ENCODE data around the gene MVK.

The MVK gene

DNA sequence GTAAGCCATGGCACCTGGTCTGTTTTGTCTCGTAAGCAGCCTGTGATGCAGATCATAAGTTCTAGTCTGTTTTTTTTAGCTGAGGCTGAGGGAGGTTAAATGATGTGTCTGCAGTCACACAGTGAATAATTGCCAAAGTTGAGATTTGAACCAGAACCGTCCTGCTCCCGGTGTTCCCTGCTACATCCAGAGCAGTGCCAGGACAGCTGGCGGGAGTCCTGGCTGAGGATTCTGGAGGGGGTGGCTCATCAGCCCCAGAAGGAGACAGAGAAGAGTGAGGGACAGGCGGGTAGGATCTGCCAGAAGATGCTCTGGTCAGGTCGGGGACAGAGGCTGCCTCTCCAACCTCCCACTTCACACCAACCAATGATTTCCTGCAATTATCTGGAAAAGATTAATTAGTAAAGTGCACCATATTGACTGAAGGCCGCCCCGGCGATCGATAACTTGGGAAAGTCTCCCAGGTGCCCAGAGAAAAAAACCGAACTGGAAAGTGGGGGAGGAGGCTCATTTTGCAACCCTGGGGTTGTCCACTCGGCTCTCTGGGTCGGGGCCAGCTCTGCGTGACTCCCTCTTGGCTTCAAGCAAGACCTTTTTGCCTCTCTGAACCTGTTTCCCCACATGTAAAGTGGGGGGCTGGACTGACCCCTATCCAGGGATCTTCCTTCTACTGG, 42.1 kb downstream of the MVK start:
- no peak for DNase-seq (ENCODE audit: extremely low spot score)
- TF ChIP-seq, protein P1, sequence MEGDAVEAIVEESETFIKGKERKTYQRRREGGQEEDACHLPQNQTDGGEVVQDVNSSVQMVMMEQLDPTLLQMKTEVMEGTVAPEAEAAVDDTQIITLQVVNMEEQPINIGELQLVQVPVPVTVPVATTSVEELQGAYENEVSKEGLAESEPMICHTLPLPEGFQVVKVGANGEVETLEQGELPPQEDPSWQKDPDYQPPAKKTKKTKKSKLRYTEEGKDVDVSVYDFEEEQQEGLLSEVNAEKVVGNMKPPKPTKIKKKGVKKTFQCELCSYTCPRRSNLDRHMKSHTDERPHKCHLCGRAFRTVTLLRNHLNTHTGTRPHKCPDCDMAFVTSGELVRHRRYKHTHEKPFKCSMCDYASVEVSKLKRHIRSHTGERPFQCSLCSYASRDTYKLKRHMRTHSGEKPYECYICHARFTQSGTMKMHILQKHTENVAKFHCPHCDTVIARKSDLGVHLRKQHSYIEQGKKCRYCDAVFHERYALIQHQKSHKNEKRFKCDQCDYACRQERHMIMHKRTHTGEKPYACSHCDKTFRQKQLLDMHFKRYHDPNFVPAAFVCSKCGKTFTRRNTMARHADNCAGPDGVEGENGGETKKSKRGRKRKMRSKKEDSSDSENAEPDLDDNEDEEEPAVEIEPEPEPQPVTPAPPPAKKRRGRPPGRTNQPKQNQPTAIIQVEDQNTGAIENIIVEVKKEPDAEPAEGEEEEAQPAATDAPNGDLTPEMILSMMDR (IDR thresholded peaks at IDR 0.05; ENCODE audit: control extremely low read depth, extremely low read depth, low read depth, missing control alignments), result no peak
- ChIA-PET CTCF (interaction anchor here (1.8 kb wide), 1 partner anchor 11 kb away, joined by 7 read pairs; no protein-coding TSS in a partner anchor), POLR2A (no interaction called here)

DNA sequence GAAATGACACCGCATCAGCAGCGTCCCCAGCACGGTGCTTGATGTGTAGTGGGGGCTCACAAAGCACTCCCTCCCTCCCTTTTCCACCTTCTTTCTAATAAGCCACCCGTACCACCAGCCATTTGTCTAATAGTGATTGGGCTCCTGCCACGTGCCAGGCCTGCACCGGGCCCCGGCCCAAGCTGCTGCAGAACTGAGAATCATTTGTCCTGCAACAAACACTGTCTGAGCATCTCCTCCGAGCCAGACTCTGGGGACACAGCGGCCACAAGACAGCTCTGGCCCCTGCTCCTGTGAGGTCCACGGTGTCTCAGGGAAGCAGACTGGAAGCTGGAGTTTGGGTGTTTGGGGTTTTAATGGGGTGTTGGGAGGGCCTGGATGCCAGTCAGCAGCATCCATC, 43.9 kb downstream of the MVK start:
- TF ChIP-seq, protein P1 (IDR thresholded peaks at IDR 0.05; ENCODE audit: control extremely low read depth, extremely low read depth, low read depth, missing control alignments), result no peak
- CTCF ChIA-PET, result interaction anchor here (1.6 kb wide), 1 partner anchor 20 kb away, joined by 9 read pairs; no protein-coding TSS in a partner anchor
- DNase-seq (ENCODE audit: extremely low spot score), result no peak
- POLR2A ChIA-PET, result no interaction called here

DNA sequence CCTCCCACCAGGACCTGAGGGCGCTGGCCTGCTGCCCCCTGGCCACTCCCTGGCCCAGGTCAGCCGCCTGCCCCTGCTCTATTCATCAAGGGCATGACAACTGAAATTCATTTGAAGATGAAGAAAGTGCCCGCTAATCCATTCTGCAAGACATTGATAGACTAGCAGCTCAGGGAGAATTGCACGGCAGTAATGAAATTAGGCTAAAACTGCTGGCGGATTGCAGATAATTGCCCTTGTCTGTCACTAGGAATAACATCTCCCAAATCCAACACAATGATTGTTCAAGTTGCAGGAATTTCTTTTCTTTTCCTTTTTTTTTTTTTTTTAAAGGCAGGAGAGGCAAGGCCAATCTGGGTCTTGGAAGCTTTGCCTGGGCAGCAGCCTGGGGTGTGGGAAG, 44.5 kb downstream of the MVK start:
- no peak for DNase-seq (ENCODE audit: extremely low spot score)
- ChIA-PET POLR2A (no interaction called here), CTCF (no interaction called here)
- TF ChIP-seq, protein P1 (IDR thresholded peaks at IDR 0.05; ENCODE audit: control extremely low read depth, extremely low read depth, low read depth, missing control alignments), result no peak

DNA sequence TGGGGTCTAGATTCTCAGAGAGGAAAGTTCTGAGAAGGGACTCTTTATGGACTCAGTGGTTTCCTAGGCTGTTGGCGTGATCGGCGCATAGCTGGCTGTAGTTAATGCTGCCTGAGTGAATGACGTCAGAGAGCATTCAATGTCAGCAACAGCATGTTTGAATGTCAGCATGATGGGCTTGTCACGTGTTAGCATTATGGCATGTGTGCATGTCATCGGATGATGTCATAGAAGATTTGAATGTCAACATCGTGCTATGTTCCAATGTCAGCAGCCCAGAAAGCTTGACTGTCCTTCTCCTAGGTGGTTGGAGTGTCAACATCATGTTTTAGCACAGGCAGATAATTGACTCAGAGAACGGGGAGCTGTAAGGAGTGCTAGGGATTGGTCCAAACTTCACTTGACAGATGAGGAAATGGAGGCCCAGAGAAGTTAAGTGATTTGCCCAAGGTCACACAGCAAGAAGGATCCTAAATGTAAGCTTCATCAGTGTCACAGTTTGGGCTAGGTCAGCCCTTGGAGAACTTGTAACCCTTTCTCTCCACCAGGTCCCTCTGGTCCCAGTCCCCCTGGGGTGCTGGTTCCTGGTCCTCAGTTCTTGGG, 45.5 kb downstream of the MVK start:
- TF ChIP-seq, protein P1 (IDR thresholded peaks at IDR 0.05; ENCODE audit: control extremely low read depth, extremely low read depth, low read depth, missing control alignments), result no peak
- POLR2A ChIA-PET, result no interaction called here
- CTCF ChIA-PET, result interaction anchor here (1.4 kb wide), 1 partner anchor 22 kb away, joined by 3 read pairs; no protein-coding TSS in a partner anchor
- no peak for DNase-seq (ENCODE audit: extremely low spot score)

GRCh38 chr12:109621211-109621694, 47.7 kb downstream of the MVK start:
- ChIA-PET POLR2A (no interaction called here), CTCF (interaction anchor here (2.1 kb wide), 1 partner anchor 23 kb away, joined by 5 read pairs; no protein-coding TSS in a partner anchor)
- no peak for DNase-seq (ENCODE audit: extremely low spot score)
- TF ChIP-seq, protein P1 (IDR thresholded peaks at IDR 0.05; ENCODE audit: control extremely low read depth, extremely low read depth, low read depth, missing control alignments), result no peak

- TF ChIP-seq, protein P1 (IDR thresholded peaks at IDR 0.05; ENCODE audit: control extremely low read depth, extremely low read depth, low read depth, missing control alignments), result no peak
- DNase-seq (ENCODE audit: extremely low spot score), result no peak
- CTCF ChIA-PET, result no interaction called here
- POLR2A ChIA-PET, result interaction anchor here (0.5 kb wide), 1 partner anchor 1559 kb away, joined by 4 read pairs; no protein-coding TSS in a partner anchor
Observed at GRCh38 chr12:109621901-109622364, 48.3 kb downstream of the MVK start.

All from GM10248 (cell line).